Ishikawa (cell line): Measurements from ENCODE around the gene U2SURP.

Experiments used
- CEBPB ChIP-seq: IDR thresholded peaks from 2 replicates; pipeline ENCODE4 v1.6.1; 2012
- CREB1 ChIP-seq: IDR thresholded peaks from 2 replicates; pipeline ENCODE4 v1.6.1; 2012; ENCODE audit warnings: low read depth
- EGR1 ChIP-seq: IDR thresholded peaks from 2 replicates; pipeline ENCODE4 v1.6.1; 2012
- EP300 ChIP-seq: IDR thresholded peaks from 2 replicates; pipeline ENCODE4 v1.6.1; 2012; ENCODE audit warnings: borderline replicate concordance
- FOXM1 ChIP-seq: IDR thresholded peaks from 2 replicates; pipeline ENCODE4 v1.6.1; 2012; ENCODE audit warnings: low read depth, borderline replicate concordance
- MAX ChIP-seq: IDR thresholded peaks from 2 replicates; pipeline ENCODE4 v1.6.1; 2012
- NFIC ChIP-seq: IDR thresholded peaks from 2 replicates; pipeline ENCODE4 v1.6.1; 2012
- RAD21 ChIP-seq: IDR thresholded peaks from 2 replicates; pipeline ENCODE4 v1.6.1; 2012; ENCODE audit warnings: low read depth
- REST ChIP-seq: IDR thresholded peaks from 2 replicates; pipeline ENCODE4 v1.6.1; 2012; ENCODE audit warnings: low read depth, mild to moderate bottlenecking
- TAF1 ChIP-seq: IDR thresholded peaks from 2 replicates; pipeline ENCODE4 v1.6.1; 2012; ENCODE audit warnings: low read depth, mild to moderate bottlenecking
- TCF12 ChIP-seq: IDR thresholded peaks from 2 replicates; pipeline ENCODE4 v1.6.1; 2012; ENCODE audit warnings: low read depth
- TEAD4 ChIP-seq: IDR thresholded peaks from 2 replicates; pipeline ENCODE4 v1.6.1; 2012
- USF1 ChIP-seq: IDR thresholded peaks from 2 replicates; pipeline ENCODE4 v1.6.1; 2012
- YY1 ChIP-seq: IDR thresholded peaks from 2 replicates; pipeline ENCODE4 v1.6.1; 2012; ENCODE audit warnings: low read depth
- ZBTB7A ChIP-seq: IDR thresholded peaks from 2 replicates; pipeline ENCODE4 v1.6.1; 2012; ENCODE audit warnings: low read depth

Gene U2SURP

DNA sequence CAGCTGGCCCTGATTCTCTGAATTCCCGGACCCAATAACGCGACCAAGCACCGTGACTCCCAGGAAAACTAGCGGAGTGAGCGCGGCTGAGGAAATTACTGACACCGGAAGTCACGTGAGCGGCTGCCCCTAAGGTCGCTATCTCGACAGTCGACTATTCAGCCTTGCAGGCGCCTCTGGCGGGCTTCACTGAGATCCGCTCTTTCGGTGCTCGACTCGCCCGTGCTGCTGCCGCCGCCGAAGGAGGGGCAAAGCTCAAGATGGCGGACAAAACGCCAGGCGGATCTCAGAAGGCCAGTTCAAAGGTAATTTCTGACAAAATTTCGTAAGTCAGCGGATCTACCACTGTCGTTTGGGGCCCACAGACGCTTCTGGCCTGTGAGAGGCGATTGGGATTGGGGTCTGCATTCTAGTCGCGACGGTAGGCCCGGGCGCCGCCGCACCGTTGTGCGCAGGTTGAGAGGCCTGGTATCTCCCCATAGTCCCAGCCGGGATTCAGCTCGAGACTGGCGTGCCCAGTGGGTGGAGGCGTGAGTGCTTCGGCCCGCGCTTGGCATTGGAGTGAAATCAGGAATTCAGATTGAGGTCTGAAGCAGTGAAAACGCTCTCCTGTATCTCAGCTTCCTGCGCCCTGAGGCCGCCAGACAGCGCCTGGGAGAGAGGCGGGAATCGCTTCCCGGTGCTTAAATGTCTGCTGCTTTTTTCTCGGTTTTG, at the start of gene U2SURP:
Gene U2SURP (plus strand): TSS at position 202 of the 714 bp plus-strand sequence. CDS start 59 bp downstream, at position 261.
- peak; percentile 46; the same call in 1 of the 2 replicates for TF ChIP-seq CEBPB
- no peak for TF ChIP-seq RAD21
- TF ChIP-seq EP300: peak; percentile 63
- TF ChIP-seq CREB1: no peak; the same call in 1 of the 2 replicates
- TF ChIP-seq FOXM1: peak; percentile 57; the same call in 1 of the 2 replicates
- peak; percentile 99 for TF ChIP-seq USF1
- TF ChIP-seq ZBTB7A: peak; percentile 49; the same call in 1 of the 2 replicates
- peak; percentile 39 for TF ChIP-seq REST
- peak; percentile 74 for TF ChIP-seq MAX
- peak; percentile 44 for TF ChIP-seq EGR1
- peak; percentile 98 for TF ChIP-seq YY1
- peak; percentile 52 for TF ChIP-seq TEAD4
- TF ChIP-seq NFIC: peak; percentile 27; the same call in 1 of the 2 replicates
- TF ChIP-seq TAF1: peak; percentile 91
- peak; percentile 77 for TF ChIP-seq TCF12

DNA sequence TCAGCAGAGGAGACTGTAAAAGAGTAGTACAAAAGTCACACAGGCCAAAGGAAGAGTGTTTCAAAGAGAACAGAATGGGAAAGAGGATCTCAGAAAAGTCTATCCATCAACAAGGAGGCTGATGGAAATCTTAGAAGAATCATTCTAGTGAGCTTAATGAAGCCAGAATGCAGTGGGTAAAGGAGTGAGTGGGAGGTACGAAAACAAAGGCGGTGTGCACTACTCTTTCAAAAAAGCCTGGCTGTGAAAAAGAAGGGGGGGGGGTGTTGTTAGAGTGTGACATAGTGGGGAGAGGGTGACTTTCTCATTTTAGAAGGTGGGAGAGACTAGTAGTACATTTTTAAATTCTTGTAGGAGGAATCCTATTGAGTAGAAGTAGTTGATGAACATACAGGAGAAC, 49.6 kb upstream of the U2SURP start:
- TF ChIP-seq CEBPB (no peak), YY1 (no peak), NFIC (no peak), FOXM1 (no peak), EGR1 (no peak), REST (no peak), TAF1 (no peak), ZBTB7A (no peak), EP300 (no peak), CREB1 (no peak), TCF12 (no peak), MAX (no peak)

GRCh38 chr3:142952272-142953193, 48.8 kb upstream of the U2SURP start:
- TF ChIP-seq REST (no peak), ZBTB7A (no peak), NFIC (no peak), TCF12 (no peak), FOXM1 (no peak), CEBPB (no peak), CREB1 (no peak), EGR1 (no peak), TAF1 (no peak), EP300 (no peak), MAX (no peak), RAD21 (no peak), YY1 (no peak), USF1 (no peak), TEAD4 (no peak)
